ENCODE measurements around the gene RXRB.

RXRB gene

GRCh38 chr6:33166363-33166762, 34.1 kb downstream of the RXRB start (continued):
- TF ChIP-seq TSHZ2 (CRISPR knock-in tag; IDR thresholded peaks at IDR 0.05) (no peak), ZNF565 (CRISPR knock-in tag; conservative IDR thresholded peaks at IDR 0.05; ENCODE audit: low read depth) (no peak), ZFP30 (CRISPR knock-in tag; IDR thresholded peaks at IDR 0.05) (no peak), POU6F1 (CRISPR knock-in tag; IDR thresholded peaks at IDR 0.05; ENCODE audit: borderline replicate concordance, low read depth) (no peak), ZC3H10 (CRISPR knock-in tag; IDR thresholded peaks at IDR 0.05) (no peak)

GRCh38 chr6:33165581-33166258, 34.7 kb downstream of the RXRB start:
- no peak for ATAC-seq
- TF ChIP-seq SNAI2 (CRISPR knock-in tag; IDR thresholded peaks at IDR 0.05) (no peak), CREB5 (CRISPR knock-in tag; IDR thresholded peaks at IDR 0.05; ENCODE audit: low read depth) (no peak), CSDC2 (CRISPR knock-in tag; IDR thresholded peaks at IDR 0.05) (no peak)

- ATAC-seq = no peak
- TF ChIP-seq CREB5 (CRISPR knock-in tag; IDR thresholded peaks at IDR 0.05; ENCODE audit: low read depth) = no peak
- TF ChIP-seq PPARA (CRISPR knock-in tag; IDR thresholded peaks at IDR 0.05; ENCODE audit: borderline replicate concordance) = no peak
- no peak for TF ChIP-seq ZC3H10 (CRISPR knock-in tag; IDR thresholded peaks at IDR 0.05)
- TF ChIP-seq SNAI2 (CRISPR knock-in tag; IDR thresholded peaks at IDR 0.05) = no peak
- TF ChIP-seq ZNF70 (CRISPR knock-in tag; IDR thresholded peaks at IDR 0.05) = no peak
- TF ChIP-seq GLIS3 (CRISPR knock-in tag; IDR thresholded peaks at IDR 0.05) = no peak
- TF ChIP-seq ISL1 (CRISPR knock-in tag; IDR thresholded peaks at IDR 0.05) = no peak
- TF ChIP-seq ESRRG (CRISPR knock-in tag; IDR thresholded peaks at IDR 0.05) = no peak
- TF ChIP-seq CSDC2 (CRISPR knock-in tag; IDR thresholded peaks at IDR 0.05) = no peak
- TF ChIP-seq TSHZ2 (CRISPR knock-in tag; IDR thresholded peaks at IDR 0.05) = no peak
- TF ChIP-seq ARNTL (CRISPR knock-in tag; IDR thresholded peaks at IDR 0.05; ENCODE audit: borderline replicate concordance, low read depth) = no peak
- no peak for TF ChIP-seq ZFP30 (CRISPR knock-in tag; IDR thresholded peaks at IDR 0.05)
- no peak for TF ChIP-seq POU6F1 (CRISPR knock-in tag; IDR thresholded peaks at IDR 0.05; ENCODE audit: borderline replicate concordance, low read depth)
- TF ChIP-seq RARB (CRISPR knock-in tag; IDR thresholded peaks at IDR 0.05) = no peak
- TF ChIP-seq ZNF8 (CRISPR knock-in tag; IDR thresholded peaks at IDR 0.05) = no peak
- TF ChIP-seq ZNF565 (CRISPR knock-in tag; conservative IDR thresholded peaks at IDR 0.05; ENCODE audit: low read depth) = no peak
- TF ChIP-seq OSR1 (CRISPR knock-in tag; IDR thresholded peaks at IDR 0.05) = no peak
- no peak for TF ChIP-seq PATZ1 (CRISPR knock-in tag; IDR thresholded peaks at IDR 0.05; ENCODE audit: borderline replicate concordance)
- TF ChIP-seq ZFP3 (CRISPR knock-in tag; IDR thresholded peaks at IDR 0.05) = no peak
- no peak for TF ChIP-seq CSRNP3 (CRISPR knock-in tag; IDR thresholded peaks at IDR 0.05)
Observed at GRCh38 chr6:33164665-33165373, 35.6 kb downstream of the RXRB start.

Data from SK-N-SH treated with all-trans-retinoic acid at 6 μM for 48 hours (cell line).